NCI-H2029 treated with DMSO at 0.1 percent for 48 hours (cell line): ENCODE measurements around the gene PRAC2.

Source experiments
- DNase-seq: peaks from one replicate; lab custom pipeline; 2025; lab: John Stamatoyannopoulos, UW

Gene PRAC2

GRCh38 chr17:48720266-48721008 lies 2.5 kb upstream of the PRAC2 start:
- DNase-seq = no peak

GRCh38 chr17:48721009-48721402 lies 2.0 kb upstream of the PRAC2 start:
- DNase-seq = no peak

GRCh38 chr17:48722201-48722907 lies 631 bp upstream of the PRAC2 start, which contains the start of gene PRAC1:
Gene PRAC1 (minus strand): TSS chr17:48722518. CDS start chr17:48722392, 126 bp downstream.
- no peak for DNase-seq

DNA sequence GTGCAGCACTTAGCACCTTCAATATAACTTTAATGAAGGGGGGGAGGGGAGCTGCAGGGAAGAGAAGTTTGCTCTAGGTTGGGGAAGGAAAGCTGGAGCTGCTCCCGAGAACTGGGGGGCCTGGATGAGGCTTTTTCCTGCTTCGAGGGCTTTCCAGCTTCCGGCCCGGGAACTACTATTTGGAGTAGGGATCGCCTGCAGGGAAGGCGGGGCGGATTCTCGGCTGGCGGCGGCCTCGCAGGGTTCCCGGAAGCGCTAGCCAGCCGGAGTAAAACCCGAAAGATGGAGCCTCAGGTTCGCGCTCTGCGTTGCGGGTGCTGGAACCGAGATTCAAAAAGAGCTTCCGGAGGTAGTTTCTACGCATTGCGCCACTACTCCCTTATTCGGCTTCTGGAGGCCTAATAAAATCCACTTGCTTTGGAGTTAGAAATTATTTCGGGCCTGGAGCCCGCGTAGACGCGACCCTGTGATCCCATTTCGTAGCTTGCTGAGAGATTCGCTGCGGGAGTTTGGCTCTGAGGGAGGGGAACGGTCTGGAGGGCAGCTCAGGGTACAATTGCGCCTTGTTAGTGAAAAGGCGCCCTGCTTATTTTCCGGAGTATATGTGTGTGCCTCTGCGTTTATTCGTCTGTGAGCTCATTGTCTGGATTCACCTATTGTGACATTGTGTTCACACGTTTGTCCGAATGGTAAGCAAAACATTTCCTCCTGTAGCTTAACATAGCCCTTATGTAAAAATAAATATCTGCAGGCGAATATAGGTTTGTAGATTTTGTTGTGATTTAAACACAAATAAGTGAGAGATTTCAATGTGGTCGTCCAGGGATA lies 652 bp downstream of the PRAC2 start:
- DNase-seq = no peak

- peak; percentile 44 for DNase-seq
These were observed 1.4 kb downstream of the PRAC2 start for GRCh38 chr17:48724251-48725003.

GRCh38 chr17:48725004-48725287 lies 2.0 kb downstream of the PRAC2 start:
- DNase-seq = no peak

- DNase-seq = no peak
These were observed 2.5 kb downstream of the PRAC2 start for GRCh38 chr17:48725288-48726064.

- no peak for DNase-seq
These were observed 3.3 kb downstream of the PRAC2 start for GRCh38 chr17:48726114-48726915.

GRCh38 chr17:48726916-48727286 lies 3.9 kb downstream of the PRAC2 start:
- DNase-seq = no peak

GRCh38 chr17:48727415-48728175 lies 4.6 kb downstream of the PRAC2 start:
- no peak for DNase-seq

DNA sequence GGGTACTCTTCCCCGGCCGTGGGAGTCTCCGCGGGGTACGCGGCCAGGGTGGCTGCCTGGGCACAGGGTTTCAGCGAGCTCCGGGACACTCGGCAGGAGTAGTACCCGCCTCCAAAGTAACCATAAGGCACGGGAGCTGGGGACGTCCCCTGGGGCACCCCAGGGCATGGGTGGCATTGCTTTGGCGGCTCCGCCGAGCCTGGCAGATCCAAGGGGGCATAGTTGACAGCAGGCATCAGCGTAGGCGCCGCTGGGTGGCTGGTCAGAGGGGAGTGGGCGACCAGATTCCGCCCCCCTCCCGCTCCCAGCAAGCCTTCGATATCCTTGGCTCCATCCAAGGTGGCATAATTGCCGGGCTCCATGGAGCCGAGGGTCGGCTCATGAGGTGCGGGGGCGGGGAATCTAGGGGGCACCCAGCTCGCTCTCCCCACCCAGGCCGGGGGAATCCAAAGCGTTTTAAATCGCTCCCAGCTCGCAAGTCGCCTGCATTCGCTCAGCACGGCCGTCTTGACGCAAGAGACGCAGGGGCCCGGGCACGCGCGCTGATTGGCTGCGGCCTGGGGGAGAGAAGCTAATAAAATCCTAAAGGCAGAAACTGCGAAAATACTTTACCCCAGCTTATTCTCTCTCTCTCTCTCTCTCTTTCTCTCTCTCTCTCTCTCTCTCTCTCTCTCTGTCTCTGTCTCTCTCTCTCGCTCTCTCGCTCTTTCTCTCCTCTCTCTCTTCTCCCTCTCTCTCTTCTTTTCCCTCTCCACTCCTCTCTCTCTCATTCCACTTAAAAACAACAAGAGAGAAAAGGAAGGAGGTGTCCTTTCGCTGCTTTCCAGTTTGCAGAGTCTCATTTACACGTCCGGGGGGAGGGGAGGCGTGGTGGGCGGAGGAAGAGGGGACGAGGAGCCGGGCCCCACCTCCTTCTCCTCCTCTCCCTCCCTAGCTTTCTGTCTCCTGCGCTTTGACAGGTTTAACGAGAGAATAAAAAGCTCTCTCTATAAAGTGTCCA lies 5.5 kb downstream of the PRAC2 start, which contains the start of gene HOXB13:
Gene HOXB13 (minus strand): TSS at position 519 of the 1,000 bp plus-strand sequence. CDS start 157 bp downstream, at position 362.
- peak; percentile 80 for DNase-seq

GRCh38 chr17:48729335-48730239 lies 6.6 kb downstream of the PRAC2 start:
- DNase-seq = no peak

- DNase-seq = no peak
These were observed 7.2 kb downstream of the PRAC2 start for GRCh38 chr17:48730240-48730550.

DNA sequence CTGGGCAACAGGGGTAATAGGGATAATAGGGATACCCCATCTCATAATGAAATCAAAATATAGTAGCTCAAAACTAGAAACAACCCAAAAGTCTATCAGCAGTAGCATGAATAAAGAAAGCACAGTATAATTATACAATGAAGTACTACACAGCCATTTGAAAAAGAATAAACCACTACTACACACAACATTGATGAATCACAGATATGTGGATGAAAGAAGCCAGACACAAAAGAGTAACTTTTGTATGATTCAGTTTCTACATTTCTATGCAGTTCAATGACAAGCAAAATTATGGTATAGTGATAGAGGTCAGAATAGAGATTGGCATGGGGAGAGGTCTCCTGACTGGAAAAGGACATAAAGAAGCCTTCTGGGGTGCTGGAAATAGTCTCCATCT lies 8.4 kb downstream of the PRAC2 start:
- no peak for DNase-seq

DNA sequence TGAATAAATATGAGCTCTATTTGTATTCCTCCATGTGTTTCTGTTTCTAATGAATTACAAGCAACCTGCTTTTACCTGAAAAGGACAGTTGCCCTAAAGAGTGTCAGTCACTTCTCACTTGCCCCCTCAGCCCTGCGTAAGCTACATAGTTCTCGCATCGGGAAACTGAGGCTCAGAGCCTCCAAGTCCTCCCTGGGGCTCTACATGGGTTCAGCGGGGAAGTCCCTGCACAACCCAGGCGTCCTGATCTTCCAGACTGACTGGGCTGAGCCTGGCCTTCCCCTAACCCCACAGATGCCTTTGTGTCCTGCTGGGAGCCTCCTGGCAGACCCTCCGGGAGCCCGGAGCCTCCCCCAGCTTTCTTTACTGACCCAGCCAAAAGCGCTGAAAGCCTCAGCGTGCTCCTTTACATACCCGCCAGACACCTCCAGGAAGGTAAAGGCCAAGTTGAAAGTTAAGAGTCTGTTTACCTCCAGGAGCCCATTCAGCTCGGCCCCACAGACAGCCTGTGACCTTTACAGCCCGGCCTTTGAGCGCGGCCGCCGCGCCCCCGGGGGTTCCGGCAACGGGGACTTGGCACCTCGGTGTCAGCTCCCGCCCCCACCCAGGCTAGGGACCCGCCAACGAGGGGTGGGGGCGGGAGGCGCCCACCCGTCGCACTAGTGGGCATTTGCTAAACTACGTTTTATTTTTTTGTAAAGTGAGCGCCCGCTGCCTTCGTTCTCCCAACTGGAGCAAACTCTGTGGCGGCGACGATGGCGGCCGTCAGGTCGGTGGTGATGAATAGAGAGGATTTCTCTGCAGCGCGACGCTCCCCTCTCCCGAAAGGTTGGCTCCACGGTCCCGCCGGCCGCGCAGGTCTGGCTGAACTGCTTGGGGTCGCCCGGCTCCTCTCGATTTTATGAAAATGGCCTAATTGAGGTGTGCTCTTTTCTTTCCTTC lies 10.0 kb downstream of the PRAC2 start:
- DNase-seq = no peak

- no peak for DNase-seq
These were observed 10.8 kb downstream of the PRAC2 start for GRCh38 chr17:48733632-48734328.
